HEK293 (cell line): ENCODE results near the gene PLAC1.

Experiments used
- FEZF1 ChIP-seq: fragments of 450-650 bp; formaldehyde crosslinking; IDR thresholded peaks from 2 replicates; pipeline ENCODE4 v1.5.1; 2016; ENCODE audit warnings: missing biosample characterization, missing genetic modification characterization
- ZBTB10 ChIP-seq: fragments of 450-650 bp; formaldehyde crosslinking; IDR thresholded peaks from 2 replicates; pipeline ENCODE4 v1.5.1; 2016; ENCODE audit warnings: missing biosample characterization, missing genetic modification characterization
- ZNF23 ChIP-seq: fragments of 450-650 bp; formaldehyde crosslinking; IDR thresholded peaks from 2 replicates; pipeline ENCODE4 v1.5.1; 2016; ENCODE audit warnings: missing biosample characterization, missing genetic modification characterization, borderline replicate concordance
- ZNF24 ChIP-seq: fragments of 450-650 bp; formaldehyde crosslinking; IDR thresholded peaks from 2 replicates; pipeline ENCODE4 v1.5.1; 2016; ENCODE audit warnings: missing biosample characterization, missing genetic modification characterization
- ZNF350 ChIP-seq: fragments of 450-650 bp; formaldehyde crosslinking; IDR thresholded peaks from 2 replicates; pipeline ENCODE4 v1.5.0; 2017; ENCODE audit warnings: missing biosample characterization, mild to moderate bottlenecking, missing genetic modification characterization
- ZNF677 ChIP-seq: fragments of 450-650 bp; IDR thresholded peaks from 2 replicates; pipeline ENCODE4 v1.5.0; 2018; ENCODE audit warnings: missing biosample characterization, mild to moderate bottlenecking, missing genetic modification characterization, moderate library complexity
- TF ChIP-seq, protein P1 (sequence below): fragments of 450-650 bp; formaldehyde crosslinking; IDR thresholded peaks from 2 replicates; pipeline ENCODE4 v1.5.1; 2017; ENCODE audit warnings: missing biosample characterization, missing genetic modification characterization

GRCh38 chrX:134660627-134661026 is 2.4 kb upstream of the PLAC1 start:
- TF ChIP-seq ZBTB10 (no peak), ZNF24 (tag by site-specific recombination) (no peak), FEZF1 (tag by site-specific recombination) (no peak), ZNF677 (no peak), ZNF23 (no peak), ZNF350 (no peak)
- TF ChIP-seq, protein P1, sequence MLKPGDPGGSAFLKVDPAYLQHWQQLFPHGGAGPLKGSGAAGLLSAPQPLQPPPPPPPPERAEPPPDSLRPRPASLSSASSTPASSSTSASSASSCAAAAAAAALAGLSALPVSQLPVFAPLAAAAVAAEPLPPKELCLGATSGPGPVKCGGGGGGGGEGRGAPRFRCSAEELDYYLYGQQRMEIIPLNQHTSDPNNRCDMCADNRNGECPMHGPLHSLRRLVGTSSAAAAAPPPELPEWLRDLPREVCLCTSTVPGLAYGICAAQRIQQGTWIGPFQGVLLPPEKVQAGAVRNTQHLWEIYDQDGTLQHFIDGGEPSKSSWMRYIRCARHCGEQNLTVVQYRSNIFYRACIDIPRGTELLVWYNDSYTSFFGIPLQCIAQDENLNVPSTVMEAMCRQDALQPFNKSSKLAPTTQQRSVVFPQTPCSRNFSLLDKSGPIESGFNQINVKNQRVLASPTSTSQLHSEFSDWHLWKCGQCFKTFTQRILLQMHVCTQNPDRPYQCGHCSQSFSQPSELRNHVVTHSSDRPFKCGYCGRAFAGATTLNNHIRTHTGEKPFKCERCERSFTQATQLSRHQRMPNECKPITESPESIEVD (tag by site-specific recombination), result no peak
